PC-9 (cell line): Measurements from ENCODE around the gene SLC7A10. TPM values are rescaled to one million over a fixed set of nuclear protein-coding genes. Genes with fewer than 3 reads are reported as not detected.

ENCODE experiments used
- BruUV-seq: library from RNA; stranded (reverse); fragments of 400-500 nt; replicated peaks from 2 replicates; lab custom pipeline; 2021; lab: Mats Ljungman, UMichigan
- CTCF ChIA-PET: fragments of 300-600 bp; sonication (Branson Sonifier 250); formaldehyde crosslinking; loops from one replicate; lab custom pipeline; 2022; ENCODE audit warnings: antibody characterized with exemption; lab: Charles Lee
- POLR2A ChIA-PET: fragments of 300-600 bp; sonication (Branson Sonifier 250); formaldehyde crosslinking; loops from one replicate; lab custom pipeline; 2022; ENCODE audit warnings: antibody characterized with exemption; ENCODE audit not compliant: unreplicated experiment; lab: Charles Lee
- DNase-seq, 2 experiments: peaks; one replicate each; pipeline versions ENCODE4 v3.0.0 to v3.0.0-alpha.2; 2015 to 2022; ENCODE audit warnings: mixed read lengths in 1 of 2
- H2AFZ ChIP-seq: fragments of 200-600 bp; sonication (generic); 2 replicates; pipeline ENCODE4 v1.8.1; 2017; ENCODE audit warnings: antibody characterized with exemption
- H3F3A ChIP-seq: fragments of 200-600 bp; sonication (generic); 2 replicates; pipeline ENCODE4 v1.8.1; 2017; ENCODE audit warnings: antibody characterized with exemption, mild to moderate bottlenecking, low read depth; ENCODE audit not compliant: insufficient read depth
- H3K27ac ChIP-seq: fragments of 200-600 bp; sonication (generic); 2 replicates; pipeline ENCODE4 v1.6.1; 2016; ENCODE audit warnings: mixed run types
- H3K27me3 ChIP-seq: fragments of 200-600 bp; sonication (generic); 2 replicates; pipeline ENCODE4 v1.6.1; 2016; ENCODE audit warnings: low read depth, mixed run types; ENCODE audit not compliant: insufficient read depth
- H3K36me3 ChIP-seq: fragments of 200-600 bp; sonication (generic); 2 replicates; pipeline ENCODE4 v1.6.1; 2016; ENCODE audit warnings: low read depth, mixed run types
- H3K4me1 ChIP-seq: fragments of 200-600 bp; sonication (generic); replicated peaks from 2 replicates; pipeline ENCODE4 v1.6.1; 2016; ENCODE audit warnings: mixed run types; ENCODE audit not compliant: insufficient read depth
- H3K4me2 ChIP-seq: fragments of 200-600 bp; sonication (generic); 2 replicates; pipeline ENCODE4 v1.6.1; 2017; ENCODE audit warnings: mixed run types
- H3K4me3 ChIP-seq: fragments of 200-600 bp; sonication (generic); 2 replicates; pipeline ENCODE4 v1.6.1; 2016; ENCODE audit warnings: mixed run types
- H3K79me2 ChIP-seq: fragments of 200-600 bp; sonication (generic); 2 replicates; pipeline ENCODE4 v1.6.1; 2017; ENCODE audit warnings: low read depth, mixed run types
- H3K9me2 ChIP-seq: fragments of 200-600 bp; sonication (generic); 2 replicates; pipeline ENCODE4 v1.8.1; 2017; ENCODE audit warnings: mild to moderate bottlenecking; ENCODE audit not compliant: insufficient read depth
- H3K9me3 ChIP-seq: fragments of 200-600 bp; sonication (generic); 2 replicates; pipeline ENCODE4 v1.8.1; 2016; ENCODE audit warnings: low read depth; ENCODE audit not compliant: insufficient read depth
- H4K20me1 ChIP-seq: fragments of 200-600 bp; sonication (generic); 2 replicates; pipeline ENCODE4 v1.8.1; 2017; ENCODE audit not compliant: insufficient read depth
- EZH2 ChIP-seq: fragments of 200-600 bp; sonication (generic); IDR thresholded peaks from 2 replicates; pipeline ENCODE4 v1.8.0; 2017; ENCODE audit warnings: antibody characterized with exemption, low read depth
- intact Hi-C: fragments of 100-400 bp; cut with micrococcal nuclease; formaldehyde crosslinking; loops from one replicate; pipeline ENCODE4 v1.10.0; 2022; ENCODE audit not compliant: unreplicated experiment
- total RNA-seq: library from RNA; stranded (reverse); gene quantifications from 2 replicates; pipeline ENCODE4 v1.2.3, GENCODE V29; 2021
- TF ChIP-seq, protein P1 (sequence below): fragments of 200-600 bp; sonication (generic); conservative IDR thresholded peaks from 2 replicates; pipeline ENCODE4 v1.6.1; 2017; ENCODE audit warnings: mixed run types, antibody characterized with exemption, mild to moderate bottlenecking, moderate library complexity

The SLC7A10 gene
- total RNA-seq, 1 experiment from 2014 or later = not detected

DNA sequence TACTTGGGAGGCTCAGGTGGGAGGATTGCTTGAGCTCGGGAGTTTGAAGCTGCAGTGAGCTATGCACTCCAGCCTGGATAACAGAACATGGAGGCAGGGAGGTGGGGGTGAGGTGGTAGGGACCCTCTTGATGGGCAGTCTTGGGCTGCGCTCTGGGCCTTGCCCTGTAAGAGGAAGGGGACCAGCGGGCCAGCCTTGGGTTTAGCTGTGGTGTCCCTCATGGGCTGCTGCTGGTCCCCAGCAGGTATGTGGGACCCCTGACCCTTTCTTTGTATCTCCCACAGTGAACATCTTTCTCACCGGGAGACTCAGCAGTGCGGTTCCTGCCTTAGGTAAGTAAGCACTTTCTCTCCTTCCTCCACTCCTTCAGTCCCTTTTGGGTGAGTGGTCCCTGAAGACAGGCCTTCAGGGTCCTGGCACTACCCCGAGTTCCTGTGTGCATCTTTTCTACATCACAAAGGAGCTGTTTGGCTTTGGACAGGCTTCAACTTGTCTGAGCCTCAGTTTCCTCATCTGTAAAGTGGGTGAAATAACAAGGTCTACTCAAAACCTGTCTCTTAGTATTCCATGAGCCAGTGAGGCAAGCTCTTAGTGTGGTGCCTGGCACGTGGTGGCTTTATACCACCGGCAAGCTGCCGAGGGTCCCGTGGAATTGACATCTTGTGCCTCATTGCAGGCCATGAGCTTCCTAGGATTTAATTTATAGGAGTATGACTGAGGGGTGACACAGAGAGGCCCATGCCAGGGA, 29.0 kb downstream of the SLC7A10 start:
- Histone ChIP-seq H3K4me3 (no peak overlapping the region), H4K20me1 (no peaks in the 10 kb centered on the region), H3K79me2 (no peaks in the 10 kb centered on the region), H3K36me3 (no peaks in the 10 kb centered on the region), H3K9me2 (no peaks in the 10 kb centered on the region), H3K4me2 (no peak overlapping the region), H3K4me1 (no peaks in the 10 kb centered on the region), H3K9me3 (no peaks in the 10 kb centered on the region), H2AFZ (no peak overlapping the region), H3F3A (no peaks in the 10 kb centered on the region), H3K27me3 (peaks cover 18% of the 10 kb centered on the region), H3K27ac (no peak overlapping the region)
- ChIA-PET CTCF (interaction anchor here (0.6 kb wide), 1 partner anchor 44 kb away, joined by 8 read pairs; no protein-coding TSS in a partner anchor), POLR2A (no interaction called here)
- TF ChIP-seq, protein P1, sequence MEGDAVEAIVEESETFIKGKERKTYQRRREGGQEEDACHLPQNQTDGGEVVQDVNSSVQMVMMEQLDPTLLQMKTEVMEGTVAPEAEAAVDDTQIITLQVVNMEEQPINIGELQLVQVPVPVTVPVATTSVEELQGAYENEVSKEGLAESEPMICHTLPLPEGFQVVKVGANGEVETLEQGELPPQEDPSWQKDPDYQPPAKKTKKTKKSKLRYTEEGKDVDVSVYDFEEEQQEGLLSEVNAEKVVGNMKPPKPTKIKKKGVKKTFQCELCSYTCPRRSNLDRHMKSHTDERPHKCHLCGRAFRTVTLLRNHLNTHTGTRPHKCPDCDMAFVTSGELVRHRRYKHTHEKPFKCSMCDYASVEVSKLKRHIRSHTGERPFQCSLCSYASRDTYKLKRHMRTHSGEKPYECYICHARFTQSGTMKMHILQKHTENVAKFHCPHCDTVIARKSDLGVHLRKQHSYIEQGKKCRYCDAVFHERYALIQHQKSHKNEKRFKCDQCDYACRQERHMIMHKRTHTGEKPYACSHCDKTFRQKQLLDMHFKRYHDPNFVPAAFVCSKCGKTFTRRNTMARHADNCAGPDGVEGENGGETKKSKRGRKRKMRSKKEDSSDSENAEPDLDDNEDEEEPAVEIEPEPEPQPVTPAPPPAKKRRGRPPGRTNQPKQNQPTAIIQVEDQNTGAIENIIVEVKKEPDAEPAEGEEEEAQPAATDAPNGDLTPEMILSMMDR = no peak
- TF ChIP-seq EZH2 = no peak
- intact Hi-C loops = no loop called here
- BruUV-seq = no TSS peak
- no peak for DNase-seq

DNA sequence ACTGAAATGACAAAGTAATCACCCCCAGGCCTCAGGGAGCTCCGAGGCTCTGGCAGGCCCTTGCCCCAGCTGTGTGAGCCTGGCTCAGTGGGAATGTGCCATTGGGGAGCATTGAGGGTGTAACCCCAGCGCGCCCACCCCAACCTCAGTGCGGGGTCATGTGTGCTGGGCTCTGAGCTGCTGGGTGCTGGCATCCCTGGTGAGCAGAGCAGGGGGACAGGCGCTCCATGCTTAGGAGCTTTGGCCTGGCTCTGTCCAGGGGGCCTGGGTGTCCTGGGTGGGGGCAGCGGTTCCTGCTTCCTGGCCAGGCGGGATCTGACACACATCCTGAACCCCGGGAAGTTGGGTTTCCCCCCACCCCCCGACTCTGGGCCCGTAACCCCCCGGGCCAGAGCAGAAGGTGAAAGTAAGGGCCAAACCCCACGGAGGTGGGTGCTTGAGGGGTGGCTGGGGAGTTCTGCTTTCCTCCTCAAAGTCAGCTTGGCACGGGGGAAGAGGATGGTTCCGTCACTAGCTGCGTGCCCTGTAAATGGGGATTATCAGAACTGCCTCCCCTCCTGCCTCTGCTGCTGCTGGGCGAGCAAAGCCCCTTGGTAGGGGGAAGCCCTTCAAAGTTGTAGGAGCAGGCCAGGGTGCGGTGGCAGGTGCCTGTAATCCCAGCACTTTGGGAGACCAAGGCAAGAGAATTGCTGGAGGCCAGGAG, 29.9 kb downstream of the SLC7A10 start:
- no peak overlapping the region; the same call in 1 of the 2 replicates for H3K4me3 ChIP-seq
- TF ChIP-seq, protein P1 = no peak
- no peak for TF ChIP-seq EZH2
- no peaks in the 10 kb centered on the region for H3K9me2 ChIP-seq
- peak overlapping the region; percentile 64 for H3K4me2 ChIP-seq
- H3K27me3 ChIP-seq = peaks cover 18% of the 10 kb centered on the region
- H3K27ac ChIP-seq = no peak overlapping the region
- no peaks in the 10 kb centered on the region for H3K4me1 ChIP-seq
- CTCF ChIA-PET = no interaction called here
- intact Hi-C loops = no loop called here
- no peaks in the 10 kb centered on the region for H4K20me1 ChIP-seq
- H3K9me3 ChIP-seq = no peaks in the 10 kb centered on the region
- no peaks in the 10 kb centered on the region for H3F3A ChIP-seq
- BruUV-seq = no TSS peak
- H3K79me2 ChIP-seq = no peaks in the 10 kb centered on the region
- no peak for DNase-seq
- H2AFZ ChIP-seq = no peak overlapping the region
- H3K36me3 ChIP-seq = no peaks in the 10 kb centered on the region
- POLR2A ChIA-PET = interaction anchor here (0.6 kb wide), 1 partner anchor 140 kb away, joined by 5 read pairs; no protein-coding TSS in a partner anchor

DNA sequence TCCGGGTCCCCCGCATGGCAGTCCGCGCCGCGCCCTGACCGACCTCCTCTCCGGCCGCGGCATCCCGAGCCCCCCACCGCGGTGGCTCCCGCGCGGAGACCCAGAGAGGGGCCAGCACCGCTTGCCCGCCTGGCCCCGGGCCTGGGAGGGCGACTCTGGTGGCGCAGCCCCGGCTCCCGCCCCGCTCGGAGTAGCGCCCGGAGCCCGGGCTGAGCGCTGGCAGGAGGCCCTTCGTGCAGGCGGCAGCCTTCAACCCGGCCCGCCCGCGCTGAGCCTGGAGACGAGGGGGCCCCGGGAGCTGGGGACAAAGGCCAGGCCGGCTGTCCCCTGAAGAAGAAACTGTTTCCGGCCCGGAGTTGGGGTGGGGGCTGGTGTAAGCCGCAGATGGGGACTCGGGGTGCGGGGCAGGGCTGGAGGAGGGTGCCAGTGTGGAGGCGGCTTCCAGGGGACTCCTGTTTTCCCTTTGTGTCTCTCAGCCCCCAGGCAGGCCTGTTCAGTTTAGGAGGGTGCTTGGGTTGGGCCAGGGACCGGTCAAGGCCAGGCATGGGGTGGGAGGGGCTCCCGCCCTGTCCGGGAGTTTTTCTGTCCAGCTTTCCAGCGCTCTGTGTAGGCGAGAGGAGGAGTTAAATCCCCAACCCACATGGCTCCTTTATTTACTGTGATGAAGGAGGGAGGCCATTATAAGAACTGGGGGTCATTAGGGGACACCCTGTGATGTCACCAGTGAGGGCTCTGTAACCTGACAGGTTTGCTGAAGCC, 30.6 kb downstream of the SLC7A10 start:
- peak overlapping the region; percentile 27; the same call in 1 of the 2 replicates for H2AFZ ChIP-seq
- ChIA-PET CTCF (no interaction called here), POLR2A (interaction anchor here (0.6 kb wide), 2 partner anchors 139 to 612 kb away, joined by 5 to 7 read pairs; no protein-coding TSS in a partner anchor)
- no TSS peak for BruUV-seq
- no peaks in the 10 kb centered on the region for H4K20me1 ChIP-seq
- no peaks in the 10 kb centered on the region for H3K4me1 ChIP-seq
- peak overlapping the region; percentile 64 for H3K4me2 ChIP-seq
- H3K27ac ChIP-seq = no peak overlapping the region
- no peaks in the 10 kb centered on the region for H3K36me3 ChIP-seq
- intact Hi-C loops = no loop called here
- no peaks in the 10 kb centered on the region for H3F3A ChIP-seq
- peaks cover 24% of the 10 kb centered on the region for H3K27me3 ChIP-seq
- H3K4me3 ChIP-seq = peak overlapping the region; percentile 51; the same call in 1 of the 2 replicates
- no peaks in the 10 kb centered on the region for H3K9me2 ChIP-seq
- no peak for DNase-seq
- no peak for TF ChIP-seq EZH2
- TF ChIP-seq, protein P1 = no peak
- H3K9me3 ChIP-seq = no peaks in the 10 kb centered on the region
- H3K79me2 ChIP-seq = no peaks in the 10 kb centered on the region
